ENCODE measurements around the gene TMEM187.

DNA sequence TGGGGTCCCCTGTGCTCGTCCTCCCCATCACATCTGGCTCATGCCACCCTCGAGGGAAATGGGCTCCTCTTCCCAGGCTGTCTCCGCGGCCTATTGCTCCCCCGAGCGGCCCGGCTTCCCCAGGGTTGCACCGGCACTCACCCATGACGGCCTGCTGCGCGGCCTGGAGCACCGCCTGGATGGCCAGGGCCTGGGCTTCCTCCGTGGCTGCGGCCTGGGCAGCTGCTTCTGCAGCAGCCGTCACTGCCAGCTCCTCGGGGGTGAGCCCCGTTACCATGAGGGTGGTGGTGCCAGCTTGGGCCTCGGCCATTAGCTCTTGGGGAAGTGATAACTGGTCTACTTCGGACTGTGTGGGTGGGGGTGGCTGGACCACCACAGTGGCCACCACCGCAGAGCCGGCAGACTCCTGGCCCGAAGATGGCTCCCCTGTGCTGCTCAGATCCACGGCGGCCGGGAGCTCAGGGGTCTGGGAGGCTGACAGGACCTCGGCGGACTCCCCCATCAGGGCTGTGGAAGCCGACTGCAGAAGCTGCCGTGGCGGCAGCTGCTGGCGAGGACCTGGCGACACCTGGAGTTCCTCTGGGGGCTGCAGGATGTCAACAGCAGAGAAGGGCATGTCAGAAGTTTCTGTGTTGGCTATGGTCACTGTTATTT lies 20.1 kb upstream of the TMEM187 start:
- TF ChIP-seq, protein P1, sequence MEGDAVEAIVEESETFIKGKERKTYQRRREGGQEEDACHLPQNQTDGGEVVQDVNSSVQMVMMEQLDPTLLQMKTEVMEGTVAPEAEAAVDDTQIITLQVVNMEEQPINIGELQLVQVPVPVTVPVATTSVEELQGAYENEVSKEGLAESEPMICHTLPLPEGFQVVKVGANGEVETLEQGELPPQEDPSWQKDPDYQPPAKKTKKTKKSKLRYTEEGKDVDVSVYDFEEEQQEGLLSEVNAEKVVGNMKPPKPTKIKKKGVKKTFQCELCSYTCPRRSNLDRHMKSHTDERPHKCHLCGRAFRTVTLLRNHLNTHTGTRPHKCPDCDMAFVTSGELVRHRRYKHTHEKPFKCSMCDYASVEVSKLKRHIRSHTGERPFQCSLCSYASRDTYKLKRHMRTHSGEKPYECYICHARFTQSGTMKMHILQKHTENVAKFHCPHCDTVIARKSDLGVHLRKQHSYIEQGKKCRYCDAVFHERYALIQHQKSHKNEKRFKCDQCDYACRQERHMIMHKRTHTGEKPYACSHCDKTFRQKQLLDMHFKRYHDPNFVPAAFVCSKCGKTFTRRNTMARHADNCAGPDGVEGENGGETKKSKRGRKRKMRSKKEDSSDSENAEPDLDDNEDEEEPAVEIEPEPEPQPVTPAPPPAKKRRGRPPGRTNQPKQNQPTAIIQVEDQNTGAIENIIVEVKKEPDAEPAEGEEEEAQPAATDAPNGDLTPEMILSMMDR (conservative IDR thresholded peaks at IDR 0.05), result no peak
- TF ChIP-seq ZFX (IDR thresholded peaks at IDR 0.05), result no peak
